ENCODE results near the gene CADM2.

CADM2 gene

DNA sequence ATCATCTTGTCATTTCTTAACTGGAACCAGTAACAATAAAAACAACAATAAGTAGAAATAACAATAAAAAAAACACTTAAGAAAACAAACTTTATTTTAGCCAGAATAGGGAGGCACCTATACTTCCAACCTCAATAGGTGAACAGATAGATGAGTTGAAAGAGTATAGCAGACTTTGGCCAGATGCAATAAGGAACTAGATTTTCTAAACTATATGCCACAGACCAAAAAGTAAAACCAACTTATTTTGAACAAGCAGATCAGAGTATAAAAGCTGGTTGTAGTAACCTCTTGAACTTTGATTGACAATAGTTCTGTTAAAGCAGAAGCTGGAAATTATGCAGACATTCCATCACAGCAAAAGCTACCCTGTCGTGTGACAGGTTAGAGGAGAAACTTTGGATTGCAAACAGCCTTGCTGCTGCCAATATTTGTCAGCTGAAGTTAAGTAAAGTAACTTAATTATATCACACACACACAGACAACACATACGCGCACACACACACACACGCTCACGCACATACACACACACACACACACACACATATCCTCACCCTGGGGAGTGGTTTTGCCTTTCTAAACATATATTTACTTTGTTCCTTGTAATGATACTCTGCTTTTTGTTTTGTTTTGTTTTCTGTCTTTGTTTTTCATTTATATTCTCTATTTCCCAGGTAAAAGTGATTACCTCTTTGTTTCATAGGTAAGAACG, 1128.5 kb downstream of the CADM2 start:
- Mint-ChIP-seq H3K4me3 (no peak overlapping the region), H3K27ac (no peak overlapping the region), H3K9me3 (peaks cover 18% of the 10 kb centered on the region), H3K4me1 (no peaks in the 10 kb centered on the region), H3K27me3 (ENCODE audit: low read depth) (no peaks in the 10 kb centered on the region), H3K36me3 (ENCODE audit: low read depth) (peaks cover 8% of the 10 kb centered on the region)
- TF ChIP-seq, protein P1, sequence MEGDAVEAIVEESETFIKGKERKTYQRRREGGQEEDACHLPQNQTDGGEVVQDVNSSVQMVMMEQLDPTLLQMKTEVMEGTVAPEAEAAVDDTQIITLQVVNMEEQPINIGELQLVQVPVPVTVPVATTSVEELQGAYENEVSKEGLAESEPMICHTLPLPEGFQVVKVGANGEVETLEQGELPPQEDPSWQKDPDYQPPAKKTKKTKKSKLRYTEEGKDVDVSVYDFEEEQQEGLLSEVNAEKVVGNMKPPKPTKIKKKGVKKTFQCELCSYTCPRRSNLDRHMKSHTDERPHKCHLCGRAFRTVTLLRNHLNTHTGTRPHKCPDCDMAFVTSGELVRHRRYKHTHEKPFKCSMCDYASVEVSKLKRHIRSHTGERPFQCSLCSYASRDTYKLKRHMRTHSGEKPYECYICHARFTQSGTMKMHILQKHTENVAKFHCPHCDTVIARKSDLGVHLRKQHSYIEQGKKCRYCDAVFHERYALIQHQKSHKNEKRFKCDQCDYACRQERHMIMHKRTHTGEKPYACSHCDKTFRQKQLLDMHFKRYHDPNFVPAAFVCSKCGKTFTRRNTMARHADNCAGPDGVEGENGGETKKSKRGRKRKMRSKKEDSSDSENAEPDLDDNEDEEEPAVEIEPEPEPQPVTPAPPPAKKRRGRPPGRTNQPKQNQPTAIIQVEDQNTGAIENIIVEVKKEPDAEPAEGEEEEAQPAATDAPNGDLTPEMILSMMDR (IDR thresholded peaks at IDR 0.05; ENCODE audit: unreplicated experiment in 3 of 3), result no peak

DNA sequence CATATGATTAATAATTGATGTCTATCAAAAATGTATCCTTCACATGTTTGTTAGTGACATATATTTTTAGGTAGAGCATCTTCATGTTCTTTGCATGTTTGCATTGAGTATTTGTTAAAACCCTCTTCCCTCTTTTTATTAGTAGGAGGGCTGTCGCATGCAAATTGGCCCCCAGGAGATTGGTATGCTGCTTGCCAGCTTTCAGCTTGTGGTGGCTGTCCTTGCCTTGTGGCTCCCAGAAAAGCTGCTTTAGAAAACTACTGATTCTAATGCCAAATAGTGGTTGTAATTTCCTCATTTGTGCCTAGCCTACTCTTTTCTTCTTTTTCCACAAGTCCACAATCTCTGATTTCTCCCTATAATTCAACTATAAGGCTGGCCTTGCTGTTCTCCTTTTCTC, 1145.4 kb downstream of the CADM2 start:
- no peaks in the 10 kb centered on the region for H3K4me1 Mint-ChIP-seq
- no peaks in the 10 kb centered on the region for H3K36me3 Mint-ChIP-seq (ENCODE audit: low read depth)
- TF ChIP-seq, protein P1 (IDR thresholded peaks at IDR 0.05; ENCODE audit: unreplicated experiment in 3 of 3), result no peak
- H3K27me3 Mint-ChIP-seq (ENCODE audit: low read depth), result no peaks in the 10 kb centered on the region
- H3K27ac Mint-ChIP-seq, result no peak overlapping the region
- H3K9me3 Mint-ChIP-seq, result peaks cover 4% of the 10 kb centered on the region
- H3K4me3 Mint-ChIP-seq, result no peak overlapping the region

DNA sequence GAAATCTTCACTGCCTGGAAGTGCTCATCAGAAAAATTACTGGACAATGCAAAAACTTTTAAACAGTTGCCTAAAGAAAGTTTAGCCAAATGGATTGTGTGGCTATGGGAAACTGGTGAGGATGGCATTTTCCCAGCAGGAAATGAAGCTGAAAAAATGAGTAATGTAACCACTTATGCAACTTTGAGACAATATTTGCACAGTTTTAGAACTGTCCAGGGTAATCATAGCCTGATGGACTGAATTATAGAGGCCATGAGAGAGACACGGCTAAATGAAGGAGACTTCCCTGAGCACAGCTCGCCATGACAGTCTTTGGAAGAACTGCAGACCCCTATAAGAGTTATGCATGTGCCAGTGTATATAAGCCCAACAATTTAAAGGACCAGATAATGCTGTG, 1150.6 kb downstream of the CADM2 start:
- Mint-ChIP-seq H3K4me1 (no peaks in the 10 kb centered on the region), H3K36me3 (ENCODE audit: low read depth) (no peaks in the 10 kb centered on the region)

More for the DNA sequence above, 1150.6 kb downstream of the CADM2 start:
- Mint-ChIP-seq H3K27ac (no peak overlapping the region), H3K27me3 (ENCODE audit: low read depth) (no peaks in the 10 kb centered on the region), H3K9me3 (peaks cover 6% of the 10 kb centered on the region), H3K4me3 (no peak overlapping the region)
- TF ChIP-seq, protein P1 (IDR thresholded peaks at IDR 0.05; ENCODE audit: unreplicated experiment in 3 of 3), result no peak
